NB4 (cell line): ENCODE measurements around the gene KASH5.

Experiments used
- DNase-seq: peaks from one replicate; pipeline ENCODE4 v3.0.0; 2010; ENCODE audit warnings: low read depth
- H3K4me3 ChIP-seq: one replicate; pipeline ENCODE4 v1.5.1; 2011; ENCODE audit warnings: mild to moderate bottlenecking, low read depth, low read length, moderate library complexity
- CTCF ChIP-seq: IDR thresholded peaks from one replicate; pipeline ENCODE4 v1.5.1; 2012; ENCODE audit warnings: low read depth, low read length
- MAX ChIP-seq: IDR thresholded peaks from 2 replicates; pipeline ENCODE4 v1.6.1; 2011; ENCODE audit warnings: low read depth, low read length
- MYC ChIP-seq: IDR thresholded peaks from 2 replicates; pipeline ENCODE4 v1.6.1; 2011; ENCODE audit warnings: low read depth, low read length
- POLR2A ChIP-seq: IDR thresholded peaks from 2 replicates; pipeline ENCODE4 v1.6.1; 2011; ENCODE audit warnings: mild to moderate bottlenecking; ENCODE audit not compliant: insufficient read length; ENCODE audit errors: extremely low read depth

The KASH5 gene

GRCh38 chr19:49398001-49398615 is 10.1 kb downstream of the KASH5 start:
- no peak for TF ChIP-seq MAX
- no peak for TF ChIP-seq POLR2A
- TF ChIP-seq CTCF, result no peak
- no peak for TF ChIP-seq MYC
- DNase-seq, result no peak
- no peak overlapping the region for H3K4me3 ChIP-seq

- H3K4me3 ChIP-seq, result no peak overlapping the region
- DNase-seq, result no peak
- TF ChIP-seq CTCF, result no peak
- TF ChIP-seq MAX, result no peak
- no peak for TF ChIP-seq MYC
- TF ChIP-seq POLR2A, result no peak
Measured at GRCh38 chr19:49398931-49399330, 10.9 kb downstream of the KASH5 start.

- DNase-seq, result no peak
- no peak overlapping the region for H3K4me3 ChIP-seq
- no peak for TF ChIP-seq MAX
- TF ChIP-seq POLR2A, result no peak
- no peak for TF ChIP-seq MYC
- no peak for TF ChIP-seq CTCF
Measured at GRCh38 chr19:49400029-49400428, 12.0 kb downstream of the KASH5 start.

- no peak overlapping the region for H3K4me3 ChIP-seq
- no peak for TF ChIP-seq POLR2A
- no peak for TF ChIP-seq MYC
- no peak for TF ChIP-seq MAX
- TF ChIP-seq CTCF, result no peak
- DNase-seq, result no peak
Measured at GRCh38 chr19:49403404-49404187, 15.5 kb downstream of the KASH5 start.

- DNase-seq, result no peak
- no peak overlapping the region for H3K4me3 ChIP-seq
- TF ChIP-seq CTCF (no peak), POLR2A (no peak), MAX (no peak)
Measured at GRCh38 chr19:49407079-49407478, 19.0 kb downstream of the KASH5 start.
